MM.1S (cell line): ENCODE data around the gene STK17B.
"Not testable (repeated sequence)": the region's sequence is repeated elsewhere in the genome, so short reads cannot be mapped to it uniquely, and the experiment has no call there.

Experiments used
- DNase-seq: peaks from one replicate; pipeline ENCODE4 v3.0.0-alpha.2; 2015
- H2AFZ ChIP-seq: fragments of 300-600 bp; sonication (generic); 2 replicates; pipeline ENCODE4 v1.6.0; 2016; ENCODE audit warnings: antibody characterized with exemption, low read length
- H3F3A ChIP-seq: fragments of 300-600 bp; sonication (generic); 2 replicates; pipeline ENCODE4 v1.6.1; 2016; ENCODE audit warnings: mild to moderate bottlenecking, antibody characterized with exemption, low read length, moderate library complexity, mixed read lengths; ENCODE audit not compliant: insufficient read depth
- H3K27ac ChIP-seq: fragments of 300-600 bp; sonication (generic); 2 replicates; pipeline ENCODE4 v1.5.1; 2016; ENCODE audit warnings: mild to moderate bottlenecking, low read length
- H3K27me3 ChIP-seq: fragments of 300-600 bp; sonication (generic); replicated peaks from 2 replicates; pipeline ENCODE4 v1.6.0; 2016; ENCODE audit warnings: low read length; ENCODE audit not compliant: insufficient read depth
- H3K36me3 ChIP-seq: fragments of 300-600 bp; sonication (generic); replicated peaks from 2 replicates; pipeline ENCODE4 v1.6.1; 2016; ENCODE audit warnings: mild to moderate bottlenecking, low read length, mixed read lengths; ENCODE audit not compliant: insufficient read depth
- H3K4me1 ChIP-seq: fragments of 300-600 bp; sonication (generic); 2 replicates; pipeline ENCODE4 v1.6.1; 2016; ENCODE audit warnings: low read length, mixed read lengths
- H3K4me2 ChIP-seq: fragments of 300-600 bp; sonication (generic); 2 replicates; pipeline ENCODE4 v1.6.0; 2016; ENCODE audit warnings: low read depth, low read length
- H3K4me3 ChIP-seq: fragments of 300-600 bp; sonication (generic); 2 replicates; pipeline ENCODE4 v1.5.1; 2016; ENCODE audit warnings: low read length, mixed read lengths
- H3K79me2 ChIP-seq: fragments of 300-600 bp; sonication (generic); 2 replicates; pipeline ENCODE4 v1.6.1; 2016; ENCODE audit warnings: mixed run types, low read length, mixed read lengths
- H3K9ac ChIP-seq: fragments of 300-600 bp; sonication (generic); 2 replicates; pipeline ENCODE4 v1.6.1; 2016; ENCODE audit warnings: low read length, mixed read lengths
- H3K9me2 ChIP-seq: fragments of 300-600 bp; sonication (generic); replicated peaks from 2 replicates; pipeline ENCODE4 v1.6.1; 2016; ENCODE audit warnings: mild to moderate bottlenecking, low read length, mixed read lengths; ENCODE audit not compliant: insufficient read depth
- H3K9me3 ChIP-seq: fragments of 300-600 bp; sonication (generic); replicated peaks from 2 replicates; pipeline ENCODE4 v1.6.1; 2016; ENCODE audit warnings: mild to moderate bottlenecking, low read length, mixed read lengths; ENCODE audit not compliant: insufficient read depth
- H4K20me1 ChIP-seq: fragments of 300-600 bp; sonication (generic); 2 replicates; pipeline ENCODE4 v1.6.1; 2016; ENCODE audit warnings: mild to moderate bottlenecking, low read length, moderate library complexity, mixed read lengths; ENCODE audit not compliant: insufficient read depth
- CTCF ChIP-seq: fragments of 300-600 bp; sonication (generic); IDR thresholded peaks from 2 replicates; pipeline ENCODE4 v1.5.1; 2016; ENCODE audit warnings: antibody characterized with exemption, low read length, mixed read lengths
- EZH2 ChIP-seq: fragments of 300-600 bp; sonication (generic); optimal IDR thresholded peaks from 2 replicates; pipeline ENCODE3; 2017; ENCODE audit warnings: low read depth, mild to moderate bottlenecking, antibody characterized with exemption, low read length, mixed read lengths
- EZH2phosphoT487 ChIP-seq: fragments of 300-600 bp; sonication (generic); IDR thresholded peaks from 2 replicates; pipeline ENCODE4 v1.6.1; 2018; ENCODE audit warnings: antibody characterized with exemption, low read length

STK17B gene

GRCh38 chr2:196097864-196098660 lies 73.3 kb downstream of the STK17B start:
- no peak for DNase-seq
- peaks cover 25% of the 10 kb centered on the region for H3K4me1 ChIP-seq
- no peaks in the 10 kb centered on the region for H4K20me1 ChIP-seq
- H3K4me2 ChIP-seq = no peak overlapping the region
- no peaks in the 10 kb centered on the region for H3K9me2 ChIP-seq
- TF ChIP-seq EZH2 (no peak), CTCF (no peak), EZH2phosphoT487 (no peak)
- no peaks in the 10 kb centered on the region for H3K27me3 ChIP-seq
- no peak overlapping the region for H2AFZ ChIP-seq
- no peaks in the 10 kb centered on the region; the same call in 1 of the 2 replicates for H3K9me3 ChIP-seq
- no peak overlapping the region for H3K4me3 ChIP-seq
- peaks cover 14% of the 10 kb centered on the region for H3F3A ChIP-seq
- no peaks in the 10 kb centered on the region for H3K36me3 ChIP-seq
- H3K9ac ChIP-seq = no peak overlapping the region
- H3K79me2 ChIP-seq = no peaks in the 10 kb centered on the region
- H3K27ac ChIP-seq = no peak overlapping the region

- no peak overlapping the region for H3K27ac ChIP-seq
- no peaks in the 10 kb centered on the region for H3K79me2 ChIP-seq
- H3K27me3 ChIP-seq = no peaks in the 10 kb centered on the region
- peaks cover 17% of the 10 kb centered on the region for H3K4me1 ChIP-seq
- H3K9me2 ChIP-seq = no peaks in the 10 kb centered on the region
- H3K4me2 ChIP-seq = no peak overlapping the region
- no peak for DNase-seq
- H3K4me3 ChIP-seq = no peak overlapping the region
- TF ChIP-seq EZH2 (no peak), EZH2phosphoT487 (no peak), CTCF (no peak)
- H2AFZ ChIP-seq = no peak overlapping the region
- H3F3A ChIP-seq = peaks cover 14% of the 10 kb centered on the region
- no peaks in the 10 kb centered on the region for H4K20me1 ChIP-seq
- no peaks in the 10 kb centered on the region for H3K36me3 ChIP-seq
- H3K9ac ChIP-seq = no peak overlapping the region
- H3K9me3 ChIP-seq = no peaks in the 10 kb centered on the region; the same call in 1 of the 2 replicates
Measured at GRCh38 chr2:196096982-196097745, 74.2 kb downstream of the STK17B start.

- DNase-seq = no peak
- Histone ChIP-seq H3K36me3 (no peaks in the 10 kb centered on the region), H3F3A (peaks cover 6% of the 10 kb centered on the region), H3K27me3 (no peaks in the 10 kb centered on the region), H3K9me3 (no peaks in the 10 kb centered on the region; the same call in 1 of the 2 replicates), H4K20me1 (no peaks in the 10 kb centered on the region), H3K4me2 (no peak overlapping the region), H3K4me3 (no peak overlapping the region), H3K4me1 (peaks cover 8% of the 10 kb centered on the region), H2AFZ (no peak overlapping the region), H3K9me2 (no peaks in the 10 kb centered on the region), H3K79me2 (no peaks in the 10 kb centered on the region), H3K27ac (no peak overlapping the region), H3K9ac (no peak overlapping the region)
- TF ChIP-seq EZH2 = no peak
- TF ChIP-seq CTCF = no peak
- no peak for TF ChIP-seq EZH2phosphoT487
Measured at GRCh38 chr2:196096264-196096663, 75.1 kb downstream of the STK17B start.

GRCh38 chr2:196089448-196089847 lies 81.9 kb downstream of the STK17B start:
- not testable (repeated sequence) for H3K4me2 ChIP-seq, H3K9me2 ChIP-seq, H4K20me1 ChIP-seq, H3K27me3 ChIP-seq, H3K4me1 ChIP-seq, H3K4me3 ChIP-seq, H3K9me3 ChIP-seq, H3K27ac ChIP-seq, H3F3A ChIP-seq, H3K36me3 ChIP-seq, H3K79me2 ChIP-seq, H2AFZ ChIP-seq, H3K9ac ChIP-seq
- DNase-seq = peak; percentile 39
